A673 (cell line): Measurements from ENCODE around the gene COL4A3. TPM values are rescaled to one million over a fixed set of nuclear protein-coding genes. Genes with fewer than 3 reads are reported as not detected.

Source experiments
- BruUV-seq: library from RNA; stranded (reverse); fragments of 400-500 nt; replicated peaks from 2 replicates; lab custom pipeline; 2021; lab: Mats Ljungman, UMichigan
- CTCF ChIA-PET: fragments of 300-600 bp; sonication (Branson Sonifier 250); formaldehyde crosslinking; loops from one replicate; lab custom pipeline; 2022; ENCODE audit warnings: antibody characterized with exemption; lab: Charles Lee
- POLR2A ChIA-PET: fragments of 300-600 bp; sonication (Branson Sonifier 250); formaldehyde crosslinking; loops from one replicate; lab custom pipeline; 2022; ENCODE audit warnings: antibody characterized with exemption; ENCODE audit not compliant: low non-redundant PET; lab: Charles Lee
- DNase-seq: peaks from one replicate; pipeline ENCODE4 v3.0.0-alpha.2; 2015; ENCODE audit warnings: low spot score
- H3K27ac ChIP-seq: fragments of 200-600 bp; sonication (generic); 2 replicates; pipeline ENCODE4 v1.5.1; 2016; ENCODE audit warnings: mixed run types, low read depth, mild to moderate bottlenecking, mixed read lengths, antibody characterized with exemption, low read length; ENCODE audit not compliant: poor library complexity, severe bottlenecking
- H3K27me3 ChIP-seq: fragments of 200-600 bp; sonication (generic); replicated peaks from 2 replicates; pipeline ENCODE4 v1.6.1; 2017; ENCODE audit warnings: mixed run types, low read depth, mild to moderate bottlenecking, mixed read lengths, antibody characterized with exemption, low read length; ENCODE audit not compliant: insufficient read depth, poor library complexity
- H3K36me3 ChIP-seq: fragments of 200-600 bp; sonication (generic); 2 replicates; pipeline ENCODE4 v1.6.1; 2016; ENCODE audit warnings: mixed run types, mild to moderate bottlenecking, mixed read lengths, antibody characterized with exemption, low read length; ENCODE audit not compliant: insufficient read depth, poor library complexity, severe bottlenecking
- H3K4me1 ChIP-seq: fragments of 200-600 bp; sonication (generic); 2 replicates; pipeline ENCODE4 v1.6.1; 2017; ENCODE audit warnings: mixed run types, mild to moderate bottlenecking, mixed read lengths, antibody characterized with exemption, low read length; ENCODE audit not compliant: insufficient read depth, poor library complexity, severe bottlenecking
- H3K4me3 ChIP-seq: fragments of 200-600 bp; sonication (generic); 2 replicates; pipeline ENCODE4 v1.5.1; 2016; ENCODE audit warnings: low read depth, mixed run types, mild to moderate bottlenecking, mixed read lengths, low read length; ENCODE audit not compliant: poor library complexity, severe bottlenecking
- H3K9me3 ChIP-seq: fragments of 200-600 bp; sonication (generic); 2 replicates; pipeline ENCODE4 v1.6.1; 2016; ENCODE audit warnings: mixed run types, low read depth, mild to moderate bottlenecking, mixed read lengths, antibody characterized with exemption, low read length; ENCODE audit not compliant: poor library complexity, severe bottlenecking
- EZH2 ChIP-seq: fragments of 200-600 bp; sonication (generic); IDR thresholded peaks from 2 replicates; pipeline ENCODE4 v1.6.1; 2017; ENCODE audit warnings: borderline replicate concordance, low read depth, mild to moderate bottlenecking, mixed read lengths, antibody characterized with exemption, low read length; ENCODE audit not compliant: poor library complexity, severe bottlenecking
- intact Hi-C: fragments of 100-400 bp; cut with micrococcal nuclease; formaldehyde crosslinking; loops from one replicate; pipeline ENCODE4 v1.10.0; 2022; ENCODE audit not compliant: unreplicated experiment
- total RNA-seq: library from RNA; stranded (reverse); gene quantifications from 2 replicates; pipeline ENCODE4 v1.2.3, GENCODE V29; 2021
- TF ChIP-seq, protein P1 (sequence below): fragments of 300-800, 200-600 bp; sonication (generic); conservative IDR thresholded peaks from 2 replicates; pipeline ENCODE4 v1.5.1; 2017; ENCODE audit warnings: low read depth, mild to moderate bottlenecking, antibody characterized with exemption, low read length, moderate library complexity, mixed read lengths

COL4A3 gene
- total RNA-seq, 1 experiment from 2014 or later = not detected

- CTCF ChIA-PET = no interaction called here
- BruUV-seq = no TSS peak
- TF ChIP-seq, protein P1, sequence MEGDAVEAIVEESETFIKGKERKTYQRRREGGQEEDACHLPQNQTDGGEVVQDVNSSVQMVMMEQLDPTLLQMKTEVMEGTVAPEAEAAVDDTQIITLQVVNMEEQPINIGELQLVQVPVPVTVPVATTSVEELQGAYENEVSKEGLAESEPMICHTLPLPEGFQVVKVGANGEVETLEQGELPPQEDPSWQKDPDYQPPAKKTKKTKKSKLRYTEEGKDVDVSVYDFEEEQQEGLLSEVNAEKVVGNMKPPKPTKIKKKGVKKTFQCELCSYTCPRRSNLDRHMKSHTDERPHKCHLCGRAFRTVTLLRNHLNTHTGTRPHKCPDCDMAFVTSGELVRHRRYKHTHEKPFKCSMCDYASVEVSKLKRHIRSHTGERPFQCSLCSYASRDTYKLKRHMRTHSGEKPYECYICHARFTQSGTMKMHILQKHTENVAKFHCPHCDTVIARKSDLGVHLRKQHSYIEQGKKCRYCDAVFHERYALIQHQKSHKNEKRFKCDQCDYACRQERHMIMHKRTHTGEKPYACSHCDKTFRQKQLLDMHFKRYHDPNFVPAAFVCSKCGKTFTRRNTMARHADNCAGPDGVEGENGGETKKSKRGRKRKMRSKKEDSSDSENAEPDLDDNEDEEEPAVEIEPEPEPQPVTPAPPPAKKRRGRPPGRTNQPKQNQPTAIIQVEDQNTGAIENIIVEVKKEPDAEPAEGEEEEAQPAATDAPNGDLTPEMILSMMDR = no peak
- TF ChIP-seq EZH2 = no peak
- Histone ChIP-seq H3K4me3 (no peak overlapping the region), H3K9me3 (no peaks in the 10 kb centered on the region), H3K36me3 (no peaks in the 10 kb centered on the region), H3K27me3 (peaks cover 15% of the 10 kb centered on the region), H3K27ac (no peak overlapping the region), H3K4me1 (no peaks in the 10 kb centered on the region)
- POLR2A ChIA-PET = no interaction called here
- no peak for DNase-seq
- intact Hi-C loops = no loop called here
Measured at GRCh38 chr2:227154986-227155774, 9.2 kb upstream of the COL4A3 start.

DNA sequence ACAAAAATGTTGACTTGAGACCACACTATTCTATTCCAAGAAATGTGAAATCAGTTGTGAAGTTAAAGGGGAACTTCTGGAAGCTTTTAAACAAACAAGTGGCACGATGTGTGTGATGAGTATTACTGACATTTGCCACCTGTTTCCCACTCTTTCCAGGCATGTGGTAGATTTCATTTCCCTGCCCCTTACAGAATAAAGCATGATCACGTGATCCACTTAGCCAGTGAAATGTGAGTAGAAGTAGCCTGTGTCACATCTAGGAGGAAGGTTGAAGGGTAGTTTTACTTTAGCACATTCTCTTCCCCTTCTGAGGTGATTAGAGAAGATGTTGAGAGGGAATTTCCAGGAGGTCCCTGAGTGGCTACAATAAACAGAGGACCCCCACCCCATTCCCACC lies 4.3 kb upstream of the COL4A3 start:
- Histone ChIP-seq H3K9me3 (no peaks in the 10 kb centered on the region), H3K27ac (no peak overlapping the region), H3K4me3 (no peak overlapping the region), H3K27me3 (peaks cover 42% of the 10 kb centered on the region), H3K4me1 (peaks cover 7% of the 10 kb centered on the region), H3K36me3 (no peaks in the 10 kb centered on the region)
- intact Hi-C loops = no loop called here
- BruUV-seq = no TSS peak
- DNase-seq = no peak
- TF ChIP-seq EZH2 = no peak
- TF ChIP-seq, protein P1 = no peak
- POLR2A ChIA-PET = no interaction called here
- CTCF ChIA-PET = no interaction called here

DNA sequence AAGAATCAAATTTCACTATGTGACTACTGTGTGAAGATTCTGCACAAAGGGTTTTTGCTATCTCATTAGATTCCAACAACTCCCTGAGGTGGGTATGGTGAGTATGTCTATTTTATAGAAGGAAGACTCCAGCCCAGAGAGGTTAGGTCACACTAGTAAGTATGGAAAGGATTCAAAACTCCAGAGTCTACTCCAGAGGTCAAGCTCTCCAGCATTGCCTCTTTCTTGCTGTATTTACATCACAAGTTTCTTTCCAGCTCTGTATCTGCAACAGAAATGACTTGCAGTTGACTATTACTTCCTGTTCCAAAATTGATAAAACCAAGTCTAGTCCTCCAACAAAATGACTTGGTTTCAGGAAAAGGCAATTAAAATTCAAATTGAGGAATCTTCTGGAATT lies 2.5 kb upstream of the COL4A3 start:
- peaks cover 57% of the 10 kb centered on the region for H3K27me3 ChIP-seq
- BruUV-seq = no TSS peak
- H3K9me3 ChIP-seq = no peaks in the 10 kb centered on the region
- DNase-seq = no peak
- no peak for TF ChIP-seq EZH2
- TF ChIP-seq, protein P1 = no peak
- ChIA-PET POLR2A (no interaction called here), CTCF (no interaction called here)
- intact Hi-C loops = no loop called here
- H3K36me3 ChIP-seq = no peaks in the 10 kb centered on the region
- no peak overlapping the region for H3K4me3 ChIP-seq
- H3K4me1 ChIP-seq = peaks cover 7% of the 10 kb centered on the region
- no peak overlapping the region for H3K27ac ChIP-seq
